ENCODE measurements around the gene ABI3.

The ABI3 gene

DNA sequence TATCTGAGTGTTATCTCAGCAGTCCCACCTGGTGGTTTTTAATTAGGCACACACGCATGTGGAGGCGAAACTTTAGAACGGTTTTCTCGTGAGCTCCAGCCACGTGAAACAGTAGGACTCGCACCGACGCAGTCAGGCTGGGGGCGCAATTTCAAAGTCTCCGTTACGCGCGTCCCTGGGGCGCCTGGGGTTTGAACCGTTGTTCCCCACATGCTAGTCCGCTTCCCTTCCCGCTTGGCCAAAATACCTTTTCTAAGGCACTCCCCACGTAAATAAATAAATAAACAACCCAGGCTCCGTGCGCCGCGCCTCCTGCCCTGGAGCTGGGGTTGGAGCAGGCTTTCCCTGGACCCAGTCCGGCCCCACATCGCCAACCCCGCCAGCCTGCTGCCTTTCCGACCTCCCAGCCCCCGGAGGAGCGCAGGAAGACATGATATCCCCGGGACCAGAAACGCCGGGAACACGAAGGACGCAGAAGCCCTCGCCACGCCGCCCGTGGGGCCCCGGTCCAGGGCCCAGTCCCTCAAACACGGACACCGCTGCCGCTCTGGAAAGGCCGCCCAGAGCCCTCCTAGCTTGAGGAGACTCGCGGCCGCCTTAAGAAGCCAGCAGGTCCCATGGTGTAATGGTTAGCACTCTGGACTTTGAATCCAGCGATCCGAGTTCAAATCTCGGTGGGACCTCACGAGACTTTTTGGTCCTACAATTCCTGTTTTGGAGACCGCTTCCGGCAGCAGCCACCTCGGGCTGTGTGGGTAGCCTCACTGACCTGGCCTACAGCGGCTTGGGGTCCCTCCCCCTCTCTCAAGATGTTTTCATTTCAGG, 18.4 kb upstream of the ABI3 start:
- TF ChIP-seq, protein P1, sequence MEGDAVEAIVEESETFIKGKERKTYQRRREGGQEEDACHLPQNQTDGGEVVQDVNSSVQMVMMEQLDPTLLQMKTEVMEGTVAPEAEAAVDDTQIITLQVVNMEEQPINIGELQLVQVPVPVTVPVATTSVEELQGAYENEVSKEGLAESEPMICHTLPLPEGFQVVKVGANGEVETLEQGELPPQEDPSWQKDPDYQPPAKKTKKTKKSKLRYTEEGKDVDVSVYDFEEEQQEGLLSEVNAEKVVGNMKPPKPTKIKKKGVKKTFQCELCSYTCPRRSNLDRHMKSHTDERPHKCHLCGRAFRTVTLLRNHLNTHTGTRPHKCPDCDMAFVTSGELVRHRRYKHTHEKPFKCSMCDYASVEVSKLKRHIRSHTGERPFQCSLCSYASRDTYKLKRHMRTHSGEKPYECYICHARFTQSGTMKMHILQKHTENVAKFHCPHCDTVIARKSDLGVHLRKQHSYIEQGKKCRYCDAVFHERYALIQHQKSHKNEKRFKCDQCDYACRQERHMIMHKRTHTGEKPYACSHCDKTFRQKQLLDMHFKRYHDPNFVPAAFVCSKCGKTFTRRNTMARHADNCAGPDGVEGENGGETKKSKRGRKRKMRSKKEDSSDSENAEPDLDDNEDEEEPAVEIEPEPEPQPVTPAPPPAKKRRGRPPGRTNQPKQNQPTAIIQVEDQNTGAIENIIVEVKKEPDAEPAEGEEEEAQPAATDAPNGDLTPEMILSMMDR (IDR thresholded peaks at IDR 0.05; ENCODE audit: borderline replicate concordance, insufficient read depth, low read depth, low read length) = peak; percentile 25; the same call in 1 of the 2 replicates
- H3K4me3 ChIP-seq (ENCODE audit: low read depth, low read length) = peak overlapping the region; percentile 68

DNA sequence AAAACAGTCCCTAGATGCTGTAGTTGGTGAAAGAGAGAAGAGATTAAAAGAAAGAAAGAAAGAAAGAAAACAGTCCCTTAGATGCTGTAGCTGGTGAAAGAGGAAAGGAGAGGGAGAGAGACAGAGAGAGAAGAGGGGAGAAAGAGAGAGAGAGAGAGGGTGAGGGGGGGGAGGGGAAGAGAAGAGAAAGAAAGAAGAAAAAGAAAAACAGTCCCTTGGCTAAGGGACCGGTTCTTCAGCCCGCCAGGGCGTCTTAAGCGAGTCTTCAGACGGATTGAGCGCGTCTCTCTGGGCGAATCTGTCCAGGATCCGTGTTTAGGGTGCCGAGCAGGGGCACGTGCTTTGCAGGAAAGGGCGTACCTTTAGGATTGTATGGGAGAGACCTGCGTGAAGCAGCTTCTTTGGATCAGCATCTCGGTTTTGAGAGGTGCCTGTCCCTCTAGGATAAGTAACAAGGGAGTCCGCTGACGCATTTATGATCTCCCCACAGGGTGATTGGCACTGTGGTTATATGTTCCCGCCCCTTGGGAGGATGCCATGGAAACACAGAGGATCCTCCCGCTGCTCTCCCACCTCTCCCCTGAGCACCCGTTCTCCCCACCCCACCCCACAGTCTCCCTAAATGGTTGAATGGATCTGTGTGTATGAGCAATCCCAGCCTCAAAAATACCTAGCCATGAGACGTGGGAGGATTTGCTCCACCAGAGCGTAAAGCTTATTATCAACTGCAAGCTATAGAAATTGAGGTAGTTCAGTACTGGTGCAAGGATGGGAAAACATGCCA, 16.8 kb upstream of the ABI3 start:
- peak overlapping the region; percentile 68 for H3K4me3 ChIP-seq (ENCODE audit: low read depth, low read length)
- TF ChIP-seq, protein P1 (IDR thresholded peaks at IDR 0.05; ENCODE audit: borderline replicate concordance, insufficient read depth, low read depth, low read length) = no peak

DNA sequence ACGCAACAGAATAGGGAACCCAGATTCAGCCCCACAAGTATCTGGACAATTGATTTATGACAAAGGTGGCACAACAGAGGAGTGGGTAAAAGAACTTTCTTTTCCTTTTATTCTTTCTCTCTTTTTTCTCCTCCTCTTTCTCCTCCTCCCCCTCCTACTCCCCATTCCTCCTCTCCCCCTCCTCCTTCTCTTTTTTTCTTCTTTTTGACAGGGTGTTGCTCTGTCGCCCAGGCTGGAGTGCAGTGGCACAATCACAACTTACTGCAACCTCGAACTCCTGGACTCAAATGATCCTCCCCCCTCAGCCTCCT, 16.3 kb upstream of the ABI3 start:
- H3K4me3 ChIP-seq (ENCODE audit: low read depth, low read length) = no peak overlapping the region
- TF ChIP-seq, protein P1 (IDR thresholded peaks at IDR 0.05; ENCODE audit: borderline replicate concordance, insufficient read depth, low read depth, low read length) = no peak

DNA sequence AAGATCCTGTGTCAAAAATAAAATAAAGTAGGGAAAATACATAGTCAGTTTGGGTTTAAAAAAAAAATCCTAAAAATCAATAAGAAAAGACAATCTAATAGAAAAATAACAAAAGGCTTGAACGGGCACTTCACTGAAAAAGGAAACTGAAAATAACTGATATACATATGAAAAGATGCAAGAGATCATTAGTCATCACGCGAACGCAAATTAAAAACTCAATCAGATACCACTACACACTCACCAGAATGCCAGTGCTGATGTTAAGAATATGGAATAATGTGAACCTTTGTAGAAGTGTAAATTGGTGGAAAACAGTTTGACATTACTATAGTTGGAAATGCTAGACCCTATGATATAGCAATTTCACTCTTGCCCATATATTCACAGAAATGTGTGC, 14.8 kb upstream of the ABI3 start:
- no peak overlapping the region for H3K4me3 ChIP-seq (ENCODE audit: low read depth, low read length)
- TF ChIP-seq, protein P1 (IDR thresholded peaks at IDR 0.05; ENCODE audit: borderline replicate concordance, insufficient read depth, low read depth, low read length) = no peak

DNA sequence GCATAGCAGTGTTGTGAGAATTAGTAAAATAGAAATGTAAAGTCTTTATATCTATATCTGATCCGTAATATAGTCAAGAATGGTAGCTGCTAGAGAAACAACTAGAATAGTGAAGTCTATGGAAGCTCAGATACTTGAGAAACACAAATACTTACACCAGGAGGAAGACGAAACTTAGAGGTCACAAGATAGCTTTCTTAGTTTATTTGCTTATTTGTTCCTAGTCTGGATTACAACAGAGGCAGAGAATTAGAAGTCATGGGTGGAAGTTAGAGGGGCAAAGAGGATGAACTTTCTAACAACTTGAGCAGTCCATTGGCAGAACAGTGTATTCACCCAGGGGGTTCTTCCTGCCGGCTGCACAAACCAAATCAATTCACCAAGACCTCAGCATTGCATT, 14.0 kb upstream of the ABI3 start:
- TF ChIP-seq, protein P1 (IDR thresholded peaks at IDR 0.05; ENCODE audit: borderline replicate concordance, insufficient read depth, low read depth, low read length) = no peak

DNA sequence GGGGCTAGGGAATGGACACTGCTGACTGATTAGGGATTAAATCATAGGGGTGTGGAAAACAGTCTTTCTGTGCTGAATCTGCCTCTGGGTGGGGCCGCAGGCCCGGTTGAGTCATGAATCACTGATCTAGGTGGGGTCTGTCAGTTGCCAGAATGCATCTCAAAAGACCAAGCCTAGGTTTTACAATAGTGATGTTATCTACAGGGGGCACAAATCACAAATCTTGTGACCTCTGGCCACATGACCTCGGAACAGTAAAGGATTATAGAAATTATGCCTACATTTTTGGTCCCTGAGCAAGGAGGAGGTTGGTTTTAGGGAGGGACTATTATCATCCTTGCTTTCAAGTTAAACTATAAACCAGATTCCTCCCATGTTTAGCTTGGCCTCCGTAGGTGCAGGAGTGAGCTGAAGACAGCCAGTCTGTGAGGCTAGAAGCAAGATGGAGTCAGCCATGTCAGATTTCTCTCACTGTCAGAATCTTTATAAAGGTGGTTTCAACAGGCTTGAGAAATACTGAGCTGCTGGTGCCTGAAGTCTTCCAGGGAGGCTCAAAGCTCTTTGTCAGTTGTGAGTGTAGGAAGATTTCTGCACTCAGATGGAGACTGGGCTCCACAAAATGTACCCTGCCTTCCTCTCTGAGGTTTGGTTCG, 13.0 kb upstream of the ABI3 start:
- TF ChIP-seq, protein P1 (IDR thresholded peaks at IDR 0.05; ENCODE audit: borderline replicate concordance, insufficient read depth, low read depth, low read length) = no peak
- no peak overlapping the region for H3K4me3 ChIP-seq (ENCODE audit: low read depth, low read length)

More for the DNA sequence above, 14.0 kb upstream of the ABI3 start:
- no peak overlapping the region for H3K4me3 ChIP-seq (ENCODE audit: low read depth, low read length)
